Parathyroid adenoma (tissue), 2 donors: ENCODE data around the gene RPL11.
A peak's percentile ranks its signal among the peaks of the same experiment; 100 is the strongest.

ENCODE experiments used
- H2AFZ ChIP-seq: fragments of 300-600 bp; sonication (generic); one replicate; pipeline ENCODE4 v1.7.0; 2017; ENCODE audit warnings: antibody characterized with exemption, mild to moderate bottlenecking
- H3K27ac ChIP-seq: fragments of 300-600 bp; sonication (generic); one replicate; pipeline ENCODE4 v1.7.0; 2017
- H3K27me3 ChIP-seq: fragments of 300-600 bp; sonication (generic); one replicate; pipeline ENCODE4 v1.7.0; 2017; ENCODE audit warnings: low read length; ENCODE audit not compliant: control insufficient read depth, insufficient read depth
- H3K36me3 ChIP-seq: fragments of 300-600 bp; sonication (generic); one replicate; pipeline ENCODE4 v1.7.0; 2017; ENCODE audit warnings: low read length; ENCODE audit not compliant: control insufficient read depth, insufficient read depth
- H3K4me1 ChIP-seq: fragments of 300-600 bp; sonication (generic); one replicate; pipeline ENCODE4 v1.7.0; 2017; ENCODE audit warnings: control low read depth
- H3K4me2 ChIP-seq: fragments of 300-600 bp; sonication (generic); one replicate; pipeline ENCODE4 v1.7.0; 2017; ENCODE audit warnings: low read length
- H3K4me3 ChIP-seq: fragments of 300-600 bp; sonication (generic); one replicate; pipeline ENCODE4 v1.7.0; 2017; ENCODE audit warnings: low read depth, low read length
- H3K79me2 ChIP-seq: fragments of 300-600 bp; sonication (generic); one replicate; pipeline ENCODE4 v1.7.0; 2017; ENCODE audit warnings: control low read depth
- H3K9ac ChIP-seq: fragments of 300-600 bp; sonication (generic); one replicate; pipeline ENCODE4 v1.7.0; 2017; ENCODE audit warnings: mild to moderate bottlenecking
- H3K9me3 ChIP-seq: fragments of 300-600 bp; sonication (generic); one replicate; pipeline ENCODE4 v1.7.0; 2017; ENCODE audit warnings: low read length; ENCODE audit not compliant: control insufficient read depth
- CTCF ChIP-seq: fragments of 300-600 bp; sonication (generic); IDR thresholded peaks from one replicate; pipeline ENCODE4 v1.7.0; 2017; ENCODE audit warnings: antibody characterized with exemption, mild to moderate bottlenecking
- donor health status: primary hyperparathyroidism.

The RPL11 gene

GRCh38 chr1:23692308-23692871 lies 784 bp downstream of the RPL11 start:
- peak overlapping the region; percentile 28 for H3K9ac ChIP-seq
- H3K4me1 ChIP-seq = peaks cover 8% of the 10 kb centered on the region
- peaks cover 10% of the 10 kb centered on the region for H3K79me2 ChIP-seq
- H3K4me2 ChIP-seq = peak overlapping the region; percentile 89
- H3K27ac ChIP-seq = peak overlapping the region; percentile 69
- no peak for TF ChIP-seq CTCF
- H3K36me3 ChIP-seq = no peaks in the 10 kb centered on the region
- no peaks in the 10 kb centered on the region for H3K27me3 ChIP-seq
- H2AFZ ChIP-seq = no peak overlapping the region
- H3K9me3 ChIP-seq = no peaks in the 10 kb centered on the region
- peak overlapping the region; percentile 96 for H3K4me3 ChIP-seq

DNA sequence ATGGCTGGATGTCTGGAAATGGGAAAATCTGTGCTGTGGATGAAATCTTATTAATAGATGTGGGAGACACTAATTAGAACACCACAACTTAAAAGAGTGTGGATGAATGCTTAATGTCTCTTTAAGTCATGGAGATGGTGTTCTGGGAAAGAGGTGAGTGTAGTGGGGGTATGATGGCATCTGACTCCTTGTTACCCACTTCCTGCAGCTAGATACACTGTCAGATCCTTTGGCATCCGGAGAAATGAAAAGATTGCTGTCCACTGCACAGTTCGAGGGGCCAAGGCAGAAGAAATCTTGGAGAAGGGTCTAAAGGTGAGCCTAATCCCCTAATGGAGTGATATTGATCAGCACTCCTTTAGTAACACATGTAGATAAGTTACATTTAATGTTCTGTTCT lies 2.0 kb downstream of the RPL11 start:
- no peak overlapping the region for H2AFZ ChIP-seq
- H3K4me1 ChIP-seq = peaks cover 8% of the 10 kb centered on the region
- H3K27me3 ChIP-seq = no peaks in the 10 kb centered on the region
- H3K79me2 ChIP-seq = peaks cover 10% of the 10 kb centered on the region
- H3K9me3 ChIP-seq = no peaks in the 10 kb centered on the region
- TF ChIP-seq CTCF = no peak
- H3K27ac ChIP-seq = no peak overlapping the region
- H3K36me3 ChIP-seq = no peaks in the 10 kb centered on the region
- no peak overlapping the region for H3K4me3 ChIP-seq
- H3K4me2 ChIP-seq = no peak overlapping the region
- H3K9ac ChIP-seq = no peak overlapping the region

DNA sequence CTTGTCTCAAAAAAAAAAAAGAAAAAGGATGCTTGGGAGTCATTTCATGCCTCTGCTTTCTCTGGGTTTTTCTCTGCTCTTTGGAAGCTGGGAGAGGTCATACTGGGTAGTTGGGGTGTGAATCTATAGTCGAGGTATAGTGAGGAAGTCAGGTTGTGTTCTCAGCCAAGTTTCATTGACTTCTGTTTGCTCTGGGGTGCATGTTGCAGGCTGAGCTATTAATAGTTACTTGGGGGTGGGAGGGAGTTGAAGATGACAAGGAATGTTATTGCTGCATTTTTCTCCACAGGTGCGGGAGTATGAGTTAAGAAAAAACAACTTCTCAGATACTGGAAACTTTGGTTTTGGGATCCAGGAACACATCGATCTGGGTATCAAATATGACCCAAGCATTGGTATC lies 2.8 kb downstream of the RPL11 start:
- Histone ChIP-seq H3K4me1 (peaks cover 8% of the 10 kb centered on the region), H3K36me3 (no peaks in the 10 kb centered on the region)

DNA sequence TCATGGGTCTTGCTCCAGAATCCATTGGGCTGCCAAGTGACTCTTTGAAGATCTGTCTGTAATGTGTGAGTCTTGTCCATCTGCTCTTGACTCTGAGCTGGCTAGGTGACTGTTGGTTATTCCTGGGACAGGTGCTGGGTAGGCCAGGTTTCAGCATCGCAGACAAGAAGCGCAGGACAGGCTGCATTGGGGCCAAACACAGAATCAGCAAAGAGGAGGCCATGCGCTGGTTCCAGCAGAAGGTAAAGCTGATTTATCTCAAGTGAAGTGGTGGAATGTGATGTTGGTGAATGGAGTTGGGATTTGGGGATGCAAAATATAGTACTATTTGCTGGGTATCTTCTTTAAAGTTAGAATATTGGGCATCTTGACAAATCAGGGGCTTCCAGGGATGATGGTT lies 4.1 kb downstream of the RPL11 start:
- H3K36me3 ChIP-seq = no peaks in the 10 kb centered on the region
- H3K27ac ChIP-seq = no peak overlapping the region
- H2AFZ ChIP-seq = no peak overlapping the region
- H3K4me1 ChIP-seq = peaks cover 8% of the 10 kb centered on the region
- H3K4me3 ChIP-seq = no peak overlapping the region
- H3K79me2 ChIP-seq = peaks cover 10% of the 10 kb centered on the region
- TF ChIP-seq CTCF = no peak
- H3K27me3 ChIP-seq = no peaks in the 10 kb centered on the region
- H3K9me3 ChIP-seq = no peaks in the 10 kb centered on the region
- no peak overlapping the region for H3K4me2 ChIP-seq
- H3K9ac ChIP-seq = no peak overlapping the region

More for the DNA sequence above, 2.8 kb downstream of the RPL11 start:
- Histone ChIP-seq H2AFZ (no peak overlapping the region), H3K79me2 (peaks cover 10% of the 10 kb centered on the region), H3K27me3 (no peaks in the 10 kb centered on the region), H3K4me3 (no peak overlapping the region), H3K9me3 (no peaks in the 10 kb centered on the region), H3K27ac (no peak overlapping the region), H3K4me2 (no peak overlapping the region), H3K9ac (no peak overlapping the region)
- TF ChIP-seq CTCF = no peak

DNA sequence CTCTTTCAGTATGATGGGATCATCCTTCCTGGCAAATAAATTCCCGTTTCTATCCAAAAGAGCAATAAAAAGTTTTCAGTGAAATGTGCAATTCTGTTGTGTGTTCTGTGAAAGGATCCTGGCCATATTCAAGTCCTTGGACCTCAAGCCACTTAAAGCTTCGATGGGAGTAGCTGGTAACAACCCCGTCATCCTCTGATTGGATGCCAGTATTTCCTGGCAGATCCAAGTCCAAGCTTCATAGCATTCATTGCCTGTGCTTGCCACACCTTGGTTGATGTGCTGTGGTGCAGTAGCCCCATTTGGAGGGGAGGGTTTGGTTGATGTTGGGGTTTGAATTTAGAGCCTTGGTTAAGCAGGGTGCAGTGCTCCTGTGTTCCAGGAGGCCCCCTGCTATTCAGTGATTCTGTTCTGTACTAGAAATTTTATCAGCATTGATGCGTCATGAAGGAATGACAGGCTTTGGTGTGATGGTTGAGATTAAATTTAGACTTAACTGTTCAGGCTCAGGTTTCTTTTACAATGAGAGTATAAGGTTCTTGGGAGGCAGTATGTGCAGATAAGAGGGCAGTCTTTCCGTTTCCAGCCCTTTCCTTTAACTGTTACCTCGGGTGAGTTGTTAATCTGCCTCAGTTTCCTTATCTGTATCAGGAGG lies 4.9 kb downstream of the RPL11 start:
- Histone ChIP-seq H3K27me3 (no peaks in the 10 kb centered on the region), H3K4me2 (no peak overlapping the region), H3K9me3 (no peaks in the 10 kb centered on the region), H3K4me3 (no peak overlapping the region), H3K36me3 (no peaks in the 10 kb centered on the region), H3K9ac (no peak overlapping the region), H3K4me1 (peaks cover 8% of the 10 kb centered on the region), H2AFZ (no peak overlapping the region), H3K27ac (no peak overlapping the region), H3K79me2 (peaks cover 10% of the 10 kb centered on the region)
- TF ChIP-seq CTCF = no peak
